ENCODE data around the gene KHDC4. TPM values are rescaled to one million over a fixed set of nuclear protein-coding genes. Genes with fewer than 3 reads are reported as not detected.

The KHDC4 gene
- total RNA-seq, 2 donors from 2014 or later: 13.4 to 25.9 TPM

GRCh38 chr1:155925506-155925905, 8.7 kb downstream of the KHDC4 start:
- no peak overlapping the region for H3K27ac ChIP-seq
- peaks cover 98% of the 10 kb centered on the region for H3K36me3 ChIP-seq
- no peak for DNase-seq (ENCODE audit: low spot score)
- no peak for TF ChIP-seq CTCF (IDR thresholded peaks at IDR 0.05)
- no peak overlapping the region for H3K4me3 ChIP-seq
- no peaks in the 10 kb centered on the region for H3K9me3 ChIP-seq
- H3K27me3 ChIP-seq: no peaks in the 10 kb centered on the region
- H3K4me1 ChIP-seq: peaks cover 0 to 7% of the 10 kb centered on the region in 2 donors

DNA sequence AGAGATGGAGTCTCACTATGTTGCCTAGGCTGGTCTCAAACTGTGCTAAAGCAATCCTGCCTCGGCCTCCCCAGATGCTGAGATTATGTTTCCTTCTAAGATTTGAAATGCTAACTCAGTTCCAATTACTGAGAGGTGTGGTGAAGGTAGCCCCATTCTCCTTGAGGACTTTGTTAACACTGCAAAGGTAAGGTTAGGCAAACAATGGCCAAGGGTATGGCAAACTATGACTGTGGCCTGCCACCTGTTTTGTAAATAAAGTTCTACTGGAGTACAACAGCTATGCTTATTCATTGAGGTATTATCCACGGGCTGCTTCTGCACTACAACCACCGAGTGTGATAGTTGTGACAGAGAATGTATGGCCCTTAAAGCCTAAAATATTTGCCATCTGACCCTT, 13.5 kb downstream of the KHDC4 start:
- Histone ChIP-seq H3K4me1 (no peaks in the 10 kb centered on the region), H3K4me3 (no peak overlapping the region), H3K27me3 (no peaks in the 10 kb centered on the region), H3K27ac (no peak overlapping the region), H3K9me3 (no peaks in the 10 kb centered on the region), H3K36me3 (peaks cover 100% of the 10 kb centered on the region)
- DNase-seq (ENCODE audit: low spot score): no peak
- TF ChIP-seq CTCF (IDR thresholded peaks at IDR 0.05): no peak

DNA sequence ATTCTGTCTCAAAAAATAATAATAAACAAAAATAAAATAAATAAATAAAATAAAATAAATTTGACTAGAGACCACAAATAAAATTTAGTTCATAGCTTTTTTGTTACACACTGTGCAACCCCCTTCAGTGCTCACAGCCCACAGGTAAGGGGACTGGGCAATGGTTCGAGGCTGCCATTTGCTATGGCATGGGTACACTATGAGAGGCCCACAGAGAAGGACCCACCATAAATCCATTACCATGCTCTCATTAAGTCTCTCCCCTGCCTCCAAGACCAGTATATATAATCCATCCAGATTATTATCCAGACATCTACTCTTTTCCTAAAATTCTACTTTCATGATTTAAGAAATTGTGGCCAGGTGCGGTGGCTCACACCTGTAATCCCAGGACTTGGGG, 14.4 kb downstream of the KHDC4 start:
- no peak overlapping the region for H3K27ac ChIP-seq
- H3K9me3 ChIP-seq: no peaks in the 10 kb centered on the region
- no peaks in the 10 kb centered on the region for H3K4me1 ChIP-seq
- TF ChIP-seq CTCF (IDR thresholded peaks at IDR 0.05): no peak
- no peak overlapping the region for H3K4me3 ChIP-seq
- no peak for DNase-seq (ENCODE audit: low spot score)
- no peaks in the 10 kb centered on the region for H3K27me3 ChIP-seq
- H3K36me3 ChIP-seq: peaks cover 99% of the 10 kb centered on the region

DNA sequence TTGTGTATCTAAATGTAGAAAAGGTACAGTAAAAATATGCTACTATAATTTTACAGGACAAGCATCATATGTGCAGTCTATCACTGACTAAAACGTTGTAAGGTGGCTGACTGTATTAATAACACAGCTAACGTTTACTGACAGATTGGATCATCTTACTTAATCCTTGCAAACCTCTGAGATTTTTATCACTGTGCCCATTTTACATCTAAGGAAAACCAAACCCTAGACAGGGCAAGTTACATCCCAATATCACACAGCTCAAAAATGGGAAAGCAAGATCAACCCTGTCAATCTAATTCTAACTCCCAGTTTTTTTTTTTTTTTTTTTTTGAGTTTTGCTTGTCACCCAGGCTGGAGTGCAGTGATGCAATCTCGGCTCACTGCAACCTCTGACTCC, 15.6 kb downstream of the KHDC4 start:
- Histone ChIP-seq H3K36me3 (peaks cover 94% of the 10 kb centered on the region), H3K9me3 (no peaks in the 10 kb centered on the region)

DNA sequence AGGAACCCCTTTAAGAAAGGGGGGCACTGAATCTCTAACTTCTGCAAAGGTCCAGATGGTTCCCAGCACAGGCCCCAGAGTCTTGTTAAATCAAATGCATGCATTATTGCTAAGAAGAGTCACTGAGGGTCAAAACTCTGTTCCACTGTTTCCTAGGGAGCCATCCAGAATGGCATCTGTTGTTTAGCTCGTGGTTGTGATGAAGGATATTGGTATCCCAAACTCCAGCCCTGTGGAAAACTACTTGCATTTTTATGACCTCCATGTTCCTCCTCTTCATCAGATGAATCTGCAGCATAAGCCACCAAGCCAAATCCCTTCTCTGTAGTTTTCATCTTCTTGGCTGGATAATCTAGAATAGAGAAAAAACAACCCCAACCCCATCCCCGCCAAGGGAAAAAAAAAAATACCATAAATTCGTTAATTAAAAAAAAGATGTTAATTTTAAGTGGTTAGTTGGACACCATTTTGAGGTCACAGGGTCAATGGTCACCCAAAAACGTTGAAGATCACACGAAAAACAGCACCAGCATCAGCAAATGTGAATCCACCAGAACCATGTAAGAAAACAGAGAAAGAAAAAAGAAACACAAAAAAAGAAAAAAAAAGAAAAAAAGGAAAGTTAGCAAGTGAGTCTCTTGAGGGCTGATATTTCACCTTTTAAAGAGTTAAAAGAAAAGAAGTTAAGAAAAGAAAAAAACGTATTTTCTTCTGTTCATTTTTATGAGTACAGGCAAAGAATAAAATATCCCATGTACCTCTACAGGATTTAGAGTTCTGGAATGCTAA, 20.1 kb downstream of the KHDC4 start:
- DNase-seq (ENCODE audit: low spot score): no peak
- H3K4me1 ChIP-seq: peaks cover 0 to 22% of the 10 kb centered on the region in 2 donors
- no peak overlapping the region for H3K4me3 ChIP-seq
- peaks cover 66% of the 10 kb centered on the region for H3K36me3 ChIP-seq
- H3K9me3 ChIP-seq: no peaks in the 10 kb centered on the region
- TF ChIP-seq CTCF (IDR thresholded peaks at IDR 0.05): no peak
- no peak overlapping the region for H3K27ac ChIP-seq
- H3K27me3 ChIP-seq: no peaks in the 10 kb centered on the region

More for the DNA sequence above, 15.6 kb downstream of the KHDC4 start:
- H3K4me3 ChIP-seq: no peak overlapping the region
- H3K27ac ChIP-seq: no peak overlapping the region
- no peak for TF ChIP-seq CTCF (IDR thresholded peaks at IDR 0.05)
- no peaks in the 10 kb centered on the region for H3K27me3 ChIP-seq
- no peak for DNase-seq (ENCODE audit: low spot score)
- no peaks in the 10 kb centered on the region for H3K4me1 ChIP-seq
